OCI-LY3 (cell line): ENCODE measurements around the gene TEFM.

Experiments
- EZH2phosphoT487 ChIP-seq: fragments of 200-600 bp; shearing (Covaris generic); IDR thresholded peaks from 2 replicates; pipeline ENCODE4 v1.6.1; 2018; ENCODE audit warnings: antibody characterized with exemption, mixed run types, low read depth
- TF ChIP-seq, protein P1 (sequence below): fragments of 200-600, 300-600 bp; sonication (generic); IDR thresholded peaks from 2 replicates; pipeline ENCODE4 v1.5.1; 2014; ENCODE audit warnings: antibody characterized with exemption, low read length, low read depth

- TF ChIP-seq, protein P1, sequence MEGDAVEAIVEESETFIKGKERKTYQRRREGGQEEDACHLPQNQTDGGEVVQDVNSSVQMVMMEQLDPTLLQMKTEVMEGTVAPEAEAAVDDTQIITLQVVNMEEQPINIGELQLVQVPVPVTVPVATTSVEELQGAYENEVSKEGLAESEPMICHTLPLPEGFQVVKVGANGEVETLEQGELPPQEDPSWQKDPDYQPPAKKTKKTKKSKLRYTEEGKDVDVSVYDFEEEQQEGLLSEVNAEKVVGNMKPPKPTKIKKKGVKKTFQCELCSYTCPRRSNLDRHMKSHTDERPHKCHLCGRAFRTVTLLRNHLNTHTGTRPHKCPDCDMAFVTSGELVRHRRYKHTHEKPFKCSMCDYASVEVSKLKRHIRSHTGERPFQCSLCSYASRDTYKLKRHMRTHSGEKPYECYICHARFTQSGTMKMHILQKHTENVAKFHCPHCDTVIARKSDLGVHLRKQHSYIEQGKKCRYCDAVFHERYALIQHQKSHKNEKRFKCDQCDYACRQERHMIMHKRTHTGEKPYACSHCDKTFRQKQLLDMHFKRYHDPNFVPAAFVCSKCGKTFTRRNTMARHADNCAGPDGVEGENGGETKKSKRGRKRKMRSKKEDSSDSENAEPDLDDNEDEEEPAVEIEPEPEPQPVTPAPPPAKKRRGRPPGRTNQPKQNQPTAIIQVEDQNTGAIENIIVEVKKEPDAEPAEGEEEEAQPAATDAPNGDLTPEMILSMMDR: no peak
- TF ChIP-seq EZH2phosphoT487: no peak
Measured at GRCh38 chr17:30950189-30950588, 44.2 kb upstream of the TEFM start.
